AG09319 (cell line): ENCODE results near the gene CCSER1.

Source experiments
- DNase-seq: peaks from one replicate; pipeline ENCODE4 v3.0.0-alpha.2; 2010; ENCODE audit warnings: low read depth; ENCODE audit errors: extremely low read depth
- TF ChIP-seq, protein P1 (sequence below): IDR thresholded peaks from 2 replicates; pipeline ENCODE4 v1.5.1; 2011; ENCODE audit warnings: low read depth, mild to moderate bottlenecking, inconsistent platforms, low read length, moderate library complexity

The CCSER1 gene

DNA sequence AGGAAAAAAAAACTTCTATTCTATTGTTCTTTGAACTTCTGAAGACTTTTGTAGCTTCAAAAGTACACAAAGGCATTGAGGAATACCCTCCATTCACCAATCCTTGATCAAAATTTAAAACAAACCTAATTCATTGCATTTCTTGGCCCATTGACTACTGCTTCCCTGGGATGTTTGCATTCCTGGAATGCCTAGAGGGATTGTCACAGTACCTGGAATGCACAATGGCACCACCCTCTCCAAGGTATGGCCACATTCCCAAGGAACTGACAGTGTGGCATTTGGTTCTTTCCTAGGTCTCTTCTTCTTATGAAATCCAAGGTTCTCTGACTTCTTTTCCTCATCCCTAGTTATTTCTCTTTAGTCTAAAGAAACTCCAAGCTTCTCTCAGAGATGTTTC, 600.7 kb downstream of the CCSER1 start:
- no peak for DNase-seq
- TF ChIP-seq, protein P1, sequence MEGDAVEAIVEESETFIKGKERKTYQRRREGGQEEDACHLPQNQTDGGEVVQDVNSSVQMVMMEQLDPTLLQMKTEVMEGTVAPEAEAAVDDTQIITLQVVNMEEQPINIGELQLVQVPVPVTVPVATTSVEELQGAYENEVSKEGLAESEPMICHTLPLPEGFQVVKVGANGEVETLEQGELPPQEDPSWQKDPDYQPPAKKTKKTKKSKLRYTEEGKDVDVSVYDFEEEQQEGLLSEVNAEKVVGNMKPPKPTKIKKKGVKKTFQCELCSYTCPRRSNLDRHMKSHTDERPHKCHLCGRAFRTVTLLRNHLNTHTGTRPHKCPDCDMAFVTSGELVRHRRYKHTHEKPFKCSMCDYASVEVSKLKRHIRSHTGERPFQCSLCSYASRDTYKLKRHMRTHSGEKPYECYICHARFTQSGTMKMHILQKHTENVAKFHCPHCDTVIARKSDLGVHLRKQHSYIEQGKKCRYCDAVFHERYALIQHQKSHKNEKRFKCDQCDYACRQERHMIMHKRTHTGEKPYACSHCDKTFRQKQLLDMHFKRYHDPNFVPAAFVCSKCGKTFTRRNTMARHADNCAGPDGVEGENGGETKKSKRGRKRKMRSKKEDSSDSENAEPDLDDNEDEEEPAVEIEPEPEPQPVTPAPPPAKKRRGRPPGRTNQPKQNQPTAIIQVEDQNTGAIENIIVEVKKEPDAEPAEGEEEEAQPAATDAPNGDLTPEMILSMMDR: no peak

DNA sequence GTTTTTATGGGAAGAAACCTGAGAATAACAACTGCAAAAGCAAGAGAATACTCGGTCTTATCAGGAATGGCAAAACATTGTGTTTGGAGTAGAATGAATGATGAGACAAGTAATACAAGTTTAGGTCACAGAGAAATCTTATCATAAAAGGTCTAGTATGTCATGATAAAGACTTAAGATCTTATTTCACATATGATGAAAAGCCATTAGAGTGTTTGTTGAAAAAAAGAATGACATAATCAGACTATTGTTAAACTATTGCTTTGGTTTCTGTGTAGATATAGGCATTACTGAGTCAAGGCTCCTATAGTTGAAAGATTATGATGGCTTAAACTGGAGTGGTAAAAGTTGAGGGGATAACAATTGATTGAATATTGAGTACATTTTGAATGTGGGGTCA, 603.6 kb downstream of the CCSER1 start:
- DNase-seq: no peak
- TF ChIP-seq, protein P1: no peak

DNA sequence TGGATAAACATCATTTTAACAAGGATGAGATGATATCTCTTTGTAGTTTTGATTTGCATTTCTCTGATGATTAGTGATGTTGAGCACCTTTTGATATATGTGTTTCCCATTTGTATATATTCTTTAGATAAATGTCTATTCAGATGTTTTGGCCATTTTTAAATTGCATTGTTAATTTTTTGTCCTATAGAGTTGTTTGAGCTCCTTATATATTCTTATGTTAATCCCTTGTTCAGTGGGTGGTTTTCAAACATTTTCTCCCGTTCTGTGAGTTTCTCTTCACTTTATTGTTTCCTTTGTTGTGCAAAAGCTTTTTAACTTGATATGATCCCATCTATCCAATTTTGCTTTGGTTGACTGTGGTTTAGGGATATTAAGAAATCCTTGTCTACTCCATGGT, 606.0 kb downstream of the CCSER1 start:
- DNase-seq: no peak

DNA sequence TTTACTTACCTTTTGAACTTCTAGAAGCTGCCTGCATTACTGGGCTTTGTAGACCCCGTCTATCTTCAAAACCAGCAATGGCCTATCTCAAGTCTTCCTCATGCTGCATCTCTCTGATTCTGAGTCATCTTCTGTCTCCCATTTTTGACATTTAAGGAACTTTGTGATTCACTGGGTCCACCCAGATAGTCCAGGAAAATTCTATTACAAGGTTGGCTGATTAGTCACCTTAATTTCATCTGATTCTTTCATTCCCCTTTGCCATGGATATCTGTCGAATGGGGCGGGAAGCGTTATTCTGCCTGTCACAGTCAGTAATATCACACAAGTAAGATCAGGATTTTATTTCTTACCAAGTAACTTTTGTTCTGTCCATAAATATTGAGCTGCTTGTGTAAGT, 618.0 kb downstream of the CCSER1 start:
- TF ChIP-seq, protein P1: no peak

More for the DNA sequence above, 606.0 kb downstream of the CCSER1 start:
- TF ChIP-seq, protein P1: no peak

DNA sequence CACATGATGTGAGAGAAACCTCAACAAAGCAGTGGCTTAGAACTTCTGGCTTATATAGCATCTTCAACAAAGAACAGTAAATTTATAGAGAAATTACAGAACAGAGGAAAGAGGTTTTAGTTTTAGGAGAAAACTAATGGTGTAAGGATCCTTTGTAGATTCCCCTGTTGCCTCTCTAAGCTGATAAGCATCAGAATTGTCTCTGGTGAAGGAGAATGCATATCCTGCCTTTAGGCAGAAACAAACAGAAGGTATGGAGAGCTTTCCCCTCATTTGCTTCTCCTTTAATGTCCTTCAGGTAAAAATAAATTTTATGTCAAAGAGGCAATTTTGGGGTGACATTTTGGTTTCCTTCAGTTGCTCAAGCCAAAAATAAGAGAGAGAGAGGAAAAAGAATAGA, 625.9 kb downstream of the CCSER1 start:
- TF ChIP-seq, protein P1: no peak
- no peak for DNase-seq

More for the DNA sequence above, 618.0 kb downstream of the CCSER1 start:
- no peak for DNase-seq

DNA sequence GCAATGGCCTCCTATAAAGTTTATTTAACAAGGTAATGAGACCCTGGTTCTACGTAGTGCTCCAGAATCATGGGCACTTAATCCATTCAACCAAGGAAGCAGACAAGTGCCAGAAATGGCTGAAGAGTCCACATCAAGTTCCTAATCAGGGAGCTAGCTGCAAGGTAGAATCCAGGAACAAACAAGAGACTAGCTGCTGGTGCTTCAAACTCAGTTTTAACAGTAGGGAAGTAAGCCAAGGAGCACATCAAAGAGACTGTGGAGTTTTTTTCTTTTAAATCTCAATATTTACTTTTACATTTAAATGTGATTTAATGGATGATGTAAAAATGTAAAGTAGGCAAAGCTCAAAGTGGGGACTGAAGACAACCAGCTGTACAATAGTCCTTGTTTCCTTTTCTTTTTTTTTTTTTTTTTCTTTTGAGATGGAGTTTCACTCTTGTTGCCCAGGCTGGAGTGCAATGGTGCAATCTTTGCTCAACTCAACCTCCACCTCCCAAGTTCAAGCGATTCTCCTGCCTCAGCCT, 630.4 kb downstream of the CCSER1 start:
- TF ChIP-seq, protein P1: no peak

DNA sequence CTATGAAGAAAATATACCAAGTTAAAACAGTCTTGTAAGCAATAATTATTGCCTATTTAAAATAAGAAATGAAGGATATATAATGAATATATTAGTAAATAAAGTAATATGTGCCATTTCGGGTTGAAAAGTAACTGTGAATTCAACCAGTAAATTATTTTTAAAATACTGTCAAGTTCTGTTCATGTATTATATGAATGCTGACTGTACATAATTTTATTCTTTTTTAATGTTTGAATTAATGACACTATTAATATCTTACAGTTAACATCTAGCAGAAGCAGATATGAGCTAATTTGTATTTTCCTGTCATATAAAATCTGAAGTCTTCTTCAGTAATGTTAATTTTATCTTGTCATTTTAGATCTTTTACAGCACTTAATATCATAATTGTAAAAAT, 632.9 kb downstream of the CCSER1 start:
- TF ChIP-seq, protein P1: no peak
- no peak for DNase-seq

More for the DNA sequence above, 630.4 kb downstream of the CCSER1 start:
- no peak for DNase-seq
